Measurements from ENCODE around the gene STARD10.

STARD10 gene

GRCh38 chr11:72754149-72754543 is 39.7 kb downstream of the STARD10 start:
- DNase-seq, result no peak
- in situ Hi-C loops (cut with MboI; ENCODE audit: low pct_unique_long_range_greater_than_20kb, low sequenced_read_pairs), result no loop called here

GRCh38 chr11:72753341-72754148 is 40.3 kb downstream of the STARD10 start:
- no peak for DNase-seq
- in situ Hi-C loops (cut with MboI; ENCODE audit: low pct_unique_long_range_greater_than_20kb, low sequenced_read_pairs), result no loop called here

- in situ Hi-C loops (cut with MboI; ENCODE audit: low pct_unique_long_range_greater_than_20kb, low sequenced_read_pairs), result no loop called here
Measured at GRCh38 chr11:72752088-72752914, 41.5 kb downstream of the STARD10 start, which contains the start of gene ARAP1. ARAP1 (minus strand) TSS chr11:72752408; CDS start chr11:72727128, 25,280 bp downstream.

GRCh38 chr11:72751116-72752087 is 42.4 kb downstream of the STARD10 start:
- DNase-seq, result no peak
- in situ Hi-C loops (cut with MboI; ENCODE audit: low pct_unique_long_range_greater_than_20kb, low sequenced_read_pairs), result no loop called here

More at GRCh38 chr11:72752088-72752914, 41.5 kb downstream of the STARD10 start, which contains the start of gene ARAP1:
- peak; percentile 60 for DNase-seq

GRCh38 chr11:72750556-72751115 is 43.2 kb downstream of the STARD10 start:
- in situ Hi-C loops (cut with MboI; ENCODE audit: low pct_unique_long_range_greater_than_20kb, low sequenced_read_pairs), result no loop called here
- no peak for DNase-seq

GRCh38 chr11:72750086-72750485 is 43.8 kb downstream of the STARD10 start:
- in situ Hi-C loops (cut with MboI; ENCODE audit: low pct_unique_long_range_greater_than_20kb, low sequenced_read_pairs), result no loop called here

GRCh38 chr11:72747289-72747855 is 46.5 kb downstream of the STARD10 start:
- DNase-seq, result no peak
- in situ Hi-C loops (cut with MboI; ENCODE audit: low pct_unique_long_range_greater_than_20kb, low sequenced_read_pairs), result no loop called here

More at GRCh38 chr11:72750086-72750485, 43.8 kb downstream of the STARD10 start:
- no peak for DNase-seq

- in situ Hi-C loops (cut with MboI; ENCODE audit: low pct_unique_long_range_greater_than_20kb, low sequenced_read_pairs), result no loop called here
- no peak for DNase-seq
Measured at GRCh38 chr11:72746821-72747220, 47.0 kb downstream of the STARD10 start.

GRCh38 chr11:72745925-72746550 is 47.8 kb downstream of the STARD10 start:
- in situ Hi-C loops (cut with MboI; ENCODE audit: low pct_unique_long_range_greater_than_20kb, low sequenced_read_pairs), result no loop called here
- DNase-seq, result no peak

- no peak for DNase-seq
- in situ Hi-C loops (cut with MboI; ENCODE audit: low pct_unique_long_range_greater_than_20kb, low sequenced_read_pairs), result no loop called here
Measured at GRCh38 chr11:72745511-72745910, 48.3 kb downstream of the STARD10 start.

- in situ Hi-C loops (cut with MboI; ENCODE audit: low pct_unique_long_range_greater_than_20kb, low sequenced_read_pairs), result no loop called here
- DNase-seq, result no peak
Measured at GRCh38 chr11:72744474-72744873, 49.4 kb downstream of the STARD10 start.

- in situ Hi-C loops (cut with MboI; ENCODE audit: low pct_unique_long_range_greater_than_20kb, low sequenced_read_pairs), result no loop called here
- DNase-seq, result peak; percentile 26
Measured at GRCh38 chr11:72743321-72744221, 50.3 kb downstream of the STARD10 start.

- in situ Hi-C loops (cut with MboI; ENCODE audit: low pct_unique_long_range_greater_than_20kb, low sequenced_read_pairs), result no loop called here
- no peak for DNase-seq
Measured at GRCh38 chr11:72742513-72743320, 51.1 kb downstream of the STARD10 start.

- in situ Hi-C loops (cut with MboI; ENCODE audit: low pct_unique_long_range_greater_than_20kb, low sequenced_read_pairs), result no loop called here
- DNase-seq, result no peak
Measured at GRCh38 chr11:72741849-72742512, 51.9 kb downstream of the STARD10 start.

- in situ Hi-C loops (cut with MboI; ENCODE audit: low pct_unique_long_range_greater_than_20kb, low sequenced_read_pairs), result no loop called here
- peak; percentile 91 for DNase-seq
Measured at GRCh38 chr11:72741429-72741833, 52.4 kb downstream of the STARD10 start.
